BE2C (cell line): ENCODE results near the gene LPIN1.

Experiments used
- DNase-seq: peaks from one replicate; pipeline ENCODE4 v3.0.0-alpha.2; 2020
- H3K27me3 ChIP-seq: fragments of 250-450 bp; sonication (Bioruptor Pico); 2 replicates; pipeline ENCODE4 v1.5.1; 2020; ENCODE audit warnings: mild to moderate bottlenecking
- H3K36me3 ChIP-seq: fragments of 250-450 bp; sonication (Bioruptor Pico); 2 replicates; pipeline ENCODE4 v1.5.1; 2020; ENCODE audit warnings: mild to moderate bottlenecking
- H3K4me1 ChIP-seq: fragments of 250-450 bp; sonication (Bioruptor Pico); 2 replicates; pipeline ENCODE4 v1.5.1; 2020
- H3K4me3 ChIP-seq: 2 replicates; pipeline ENCODE4 v1.5.1; 2011; ENCODE audit warnings: low read depth, low read length
- H3K9me3 ChIP-seq: fragments of 250-450 bp; sonication (Bioruptor Pico); 2 replicates; pipeline ENCODE4 v1.5.1; 2020
- TF ChIP-seq, protein P1 (sequence below): IDR thresholded peaks from 2 replicates; pipeline ENCODE4 v1.5.1; 2012; ENCODE audit warnings: mild to moderate bottlenecking, low read depth, low read length

The LPIN1 gene

DNA sequence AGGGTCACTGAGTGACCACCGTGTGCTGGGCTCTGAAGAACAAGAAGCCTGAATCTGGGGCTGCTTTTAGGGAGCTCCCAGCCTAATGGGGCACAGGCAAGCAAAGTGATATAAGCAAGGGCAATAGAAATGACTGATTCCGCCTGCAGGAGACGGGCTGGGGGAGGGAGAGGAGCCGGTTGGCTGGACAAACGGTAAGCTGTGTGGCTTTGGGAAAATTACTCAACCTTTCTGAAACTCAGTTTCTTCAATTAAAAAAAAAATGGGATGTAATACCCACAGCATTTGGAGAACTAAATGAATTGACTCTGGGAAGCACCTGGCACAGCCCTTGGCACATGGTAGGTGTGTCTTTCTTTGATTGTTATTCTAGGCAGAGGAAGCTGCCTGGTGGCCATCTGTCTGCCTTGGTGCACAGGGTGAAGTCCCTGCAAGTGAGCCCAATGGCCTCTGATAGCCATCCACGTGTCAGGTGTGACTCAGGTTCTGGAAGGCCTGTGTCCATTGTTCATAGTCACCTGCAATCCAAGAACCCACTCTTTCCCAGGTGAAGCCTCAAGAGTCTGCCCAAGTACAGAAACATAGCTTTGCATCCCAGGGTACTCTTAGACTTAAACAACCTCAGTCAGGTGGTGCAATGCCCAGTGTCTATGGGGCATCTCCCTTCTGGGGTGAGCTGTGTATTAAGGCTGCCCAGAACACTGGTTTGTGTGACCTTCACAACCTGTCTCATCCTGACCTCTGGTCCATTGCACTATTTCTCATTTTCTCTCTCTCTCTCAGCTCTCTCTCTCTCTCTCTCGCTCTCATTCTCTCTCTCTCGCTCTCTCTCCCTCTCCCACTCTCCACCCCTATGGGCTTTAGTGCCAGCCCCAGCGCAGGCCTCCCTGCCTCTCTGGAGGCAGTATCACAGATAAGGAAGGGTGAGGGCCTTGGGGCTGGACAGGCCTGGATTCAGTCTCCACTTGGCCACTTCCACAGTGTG lies 46.5 kb upstream of the LPIN1 start:
- H3K9me3 ChIP-seq: no peaks in the 10 kb centered on the region
- no peaks in the 10 kb centered on the region for H3K36me3 ChIP-seq
- peaks cover 42% of the 10 kb centered on the region for H3K4me1 ChIP-seq

DNA sequence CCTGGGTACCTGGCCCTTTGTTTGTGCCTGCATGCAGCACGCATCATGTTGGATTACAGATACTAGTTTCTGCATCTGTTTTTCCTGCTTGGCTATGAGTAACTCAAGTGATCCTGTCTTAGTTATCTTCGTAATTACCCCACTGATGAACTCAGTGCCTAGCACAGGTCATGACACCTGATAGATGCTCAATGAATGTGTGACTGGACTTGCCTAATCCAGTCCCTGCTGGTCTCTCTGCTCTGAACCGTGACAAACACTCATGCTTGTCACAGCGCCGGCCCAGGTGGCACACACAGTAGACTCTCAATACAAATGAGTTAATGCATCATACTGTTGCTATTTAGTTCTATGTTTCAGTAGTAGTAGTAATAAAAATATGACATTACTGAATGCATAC lies 45.2 kb upstream of the LPIN1 start:
- H3K4me3 ChIP-seq: no peak overlapping the region
- no peaks in the 10 kb centered on the region for H3K36me3 ChIP-seq
- peaks cover 44% of the 10 kb centered on the region for H3K4me1 ChIP-seq
- no peak for DNase-seq
- H3K9me3 ChIP-seq: no peaks in the 10 kb centered on the region
- no peaks in the 10 kb centered on the region for H3K27me3 ChIP-seq
- TF ChIP-seq, protein P1, sequence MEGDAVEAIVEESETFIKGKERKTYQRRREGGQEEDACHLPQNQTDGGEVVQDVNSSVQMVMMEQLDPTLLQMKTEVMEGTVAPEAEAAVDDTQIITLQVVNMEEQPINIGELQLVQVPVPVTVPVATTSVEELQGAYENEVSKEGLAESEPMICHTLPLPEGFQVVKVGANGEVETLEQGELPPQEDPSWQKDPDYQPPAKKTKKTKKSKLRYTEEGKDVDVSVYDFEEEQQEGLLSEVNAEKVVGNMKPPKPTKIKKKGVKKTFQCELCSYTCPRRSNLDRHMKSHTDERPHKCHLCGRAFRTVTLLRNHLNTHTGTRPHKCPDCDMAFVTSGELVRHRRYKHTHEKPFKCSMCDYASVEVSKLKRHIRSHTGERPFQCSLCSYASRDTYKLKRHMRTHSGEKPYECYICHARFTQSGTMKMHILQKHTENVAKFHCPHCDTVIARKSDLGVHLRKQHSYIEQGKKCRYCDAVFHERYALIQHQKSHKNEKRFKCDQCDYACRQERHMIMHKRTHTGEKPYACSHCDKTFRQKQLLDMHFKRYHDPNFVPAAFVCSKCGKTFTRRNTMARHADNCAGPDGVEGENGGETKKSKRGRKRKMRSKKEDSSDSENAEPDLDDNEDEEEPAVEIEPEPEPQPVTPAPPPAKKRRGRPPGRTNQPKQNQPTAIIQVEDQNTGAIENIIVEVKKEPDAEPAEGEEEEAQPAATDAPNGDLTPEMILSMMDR: no peak

More for the DNA sequence above, 46.5 kb upstream of the LPIN1 start:
- TF ChIP-seq, protein P1: no peak
- DNase-seq: no peak
- no peaks in the 10 kb centered on the region for H3K27me3 ChIP-seq
- no peak overlapping the region for H3K4me3 ChIP-seq

DNA sequence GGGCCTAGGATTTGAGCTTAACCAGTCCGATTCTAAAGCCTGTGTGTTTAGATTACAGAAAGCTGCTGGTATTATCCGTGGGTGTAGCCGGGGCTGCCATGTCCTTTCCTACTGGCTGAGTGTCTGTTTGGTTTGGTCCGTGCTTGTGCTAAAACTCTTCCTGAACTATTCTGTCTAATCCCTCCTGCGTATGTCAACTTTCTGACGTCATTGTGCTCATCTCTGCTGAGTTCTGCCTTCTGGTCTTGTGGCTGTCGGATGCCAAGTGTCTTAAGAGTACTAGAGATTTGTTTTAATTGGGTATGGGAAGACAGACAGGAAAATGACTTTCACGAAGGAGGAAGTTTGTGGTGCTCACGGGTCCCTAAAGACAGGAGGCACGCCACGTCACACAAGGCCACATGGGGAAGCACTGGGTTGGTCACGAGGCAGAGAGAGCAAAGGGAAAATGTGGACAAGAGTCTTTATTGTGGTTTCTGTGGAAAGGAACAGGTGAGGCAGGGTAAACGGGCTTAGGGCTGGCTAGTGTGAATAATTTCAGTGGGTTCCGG lies 44.6 kb upstream of the LPIN1 start:
- DNase-seq: no peak
- no peak overlapping the region for H3K4me3 ChIP-seq
- no peaks in the 10 kb centered on the region for H3K36me3 ChIP-seq
- no peaks in the 10 kb centered on the region for H3K9me3 ChIP-seq
- peaks cover 39% of the 10 kb centered on the region for H3K4me1 ChIP-seq
- H3K27me3 ChIP-seq: no peaks in the 10 kb centered on the region
- TF ChIP-seq, protein P1: no peak

- DNase-seq: no peak
- Histone ChIP-seq H3K36me3 (no peaks in the 10 kb centered on the region), H3K27me3 (no peaks in the 10 kb centered on the region), H3K4me1 (peaks cover 28% of the 10 kb centered on the region), H3K4me3 (no peak overlapping the region), H3K9me3 (no peaks in the 10 kb centered on the region)
- TF ChIP-seq, protein P1: no peak
Observed at GRCh38 chr2:11702946-11703345, 43.5 kb upstream of the LPIN1 start.

DNA sequence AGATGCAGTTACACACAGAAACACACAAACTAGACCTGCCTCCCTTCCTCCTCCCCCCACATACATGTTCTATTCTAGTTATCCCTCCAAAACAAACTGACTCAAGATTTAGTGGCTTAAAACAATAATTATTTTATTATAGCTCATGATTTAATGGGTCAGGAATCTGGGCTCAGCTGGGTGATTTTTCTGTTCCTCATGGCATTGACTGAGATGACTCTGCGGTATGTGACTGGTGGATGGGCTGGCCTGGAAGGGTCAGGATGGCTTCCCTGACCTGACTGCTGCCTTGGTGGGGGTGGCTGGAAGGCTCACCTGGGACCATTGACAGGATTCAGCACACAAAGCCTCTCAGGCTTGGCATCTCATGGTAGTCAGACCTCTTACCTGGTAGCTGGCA lies 42.7 kb upstream of the LPIN1 start:
- Histone ChIP-seq H3K9me3 (no peaks in the 10 kb centered on the region), H3K4me1 (peaks cover 20% of the 10 kb centered on the region), H3K36me3 (no peaks in the 10 kb centered on the region), H3K4me3 (no peak overlapping the region), H3K27me3 (no peaks in the 10 kb centered on the region)
- no peak for DNase-seq
- TF ChIP-seq, protein P1: no peak

DNA sequence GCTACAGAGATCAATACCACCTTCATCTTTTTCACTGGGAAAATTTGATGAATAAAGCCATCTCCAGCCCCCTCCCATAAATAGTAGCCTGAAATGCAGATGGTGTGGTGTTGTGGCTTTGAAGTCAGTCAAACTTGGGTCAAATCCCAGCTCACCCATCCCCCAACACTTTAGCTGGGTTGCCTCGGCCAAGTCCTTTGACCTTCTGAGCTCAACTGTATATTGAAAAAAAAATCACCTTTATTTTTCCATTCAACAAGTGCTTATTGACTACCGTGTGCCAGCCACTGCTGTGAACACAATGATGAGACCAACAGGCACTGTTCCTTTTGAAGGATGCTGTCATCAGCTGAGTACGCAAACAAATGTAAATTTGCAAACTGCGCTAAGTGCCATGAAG lies 41.4 kb upstream of the LPIN1 start:
- TF ChIP-seq, protein P1: no peak
- H3K4me1 ChIP-seq: peaks cover 19% of the 10 kb centered on the region
- no peak overlapping the region for H3K4me3 ChIP-seq
- DNase-seq: no peak
- H3K27me3 ChIP-seq: no peaks in the 10 kb centered on the region
- no peaks in the 10 kb centered on the region for H3K9me3 ChIP-seq
- H3K36me3 ChIP-seq: no peaks in the 10 kb centered on the region
